BJ (cell line): Measurements from ENCODE around the gene COA8. TPM values are rescaled to one million over a fixed set of nuclear protein-coding genes. Genes with fewer than 3 reads are reported as not detected.
A peak's percentile ranks its signal among the peaks of the same experiment; 100 is the strongest.

Experiments used
- CTCF ChIA-PET: fragments of 350-600 bp; formaldehyde crosslinking; extraction: SDS; loops from one replicate; lab custom pipeline; 2021; ENCODE audit warnings: antibody characterized with exemption, inconsistent platforms; lab: Yijun Ruan, JAX
- POLR2A ChIA-PET: fragments of 300-600 bp; sonication (Branson Sonifier 250); formaldehyde crosslinking; extraction: SDS; loops from one replicate; lab custom pipeline; 2021; ENCODE audit warnings: antibody characterized with exemption; lab: Charles Lee
- DNase-seq: peaks from one replicate; pipeline ENCODE4 v3.0.0-alpha.2; 2011; ENCODE audit warnings: low read depth
- H3K27me3 ChIP-seq: 2 replicates; pipeline ENCODE4 v1.6.0; 2011; ENCODE audit warnings: low read length; ENCODE audit not compliant: control insufficient read depth, insufficient read depth
- H3K36me3 ChIP-seq: 2 replicates; pipeline ENCODE4 v1.5.1; 2011; ENCODE audit warnings: low read length; ENCODE audit not compliant: control insufficient read depth, insufficient read depth
- H3K4me3 ChIP-seq: 2 replicates; pipeline ENCODE4 v1.5.1; 2011; ENCODE audit warnings: low read depth, mild to moderate bottlenecking, control low read depth, low read length
- polyA plus RNA-seq: library from polyadenylated mRNA; depleted of rRNA; stranded (reverse); fragments of >200 nt; gene quantifications from 2 replicates; pipeline ENCODE4 v1.2.3, GENCODE V29; 2011
- TF ChIP-seq, protein P1 (sequence below): IDR thresholded peaks from 2 replicates; pipeline ENCODE4 v1.5.1; 2011; ENCODE audit warnings: low read depth, mild to moderate bottlenecking, control low read depth, inconsistent platforms, low read length, moderate library complexity; ENCODE audit not compliant: insufficient read depth

The COA8 gene
- polyA plus RNA-seq, 1 experiment, result 16.9 TPM

GRCh38 chr14:103528587-103529382 is 34.0 kb upstream of the COA8 start, which contains the start of gene TRMT61A:
Gene TRMT61A, plus strand, starts transcription at chr14:103529196. Its CDS starts 783 bp downstream, at chr14:103529979.
- Histone ChIP-seq H3K27me3 (peaks cover under 1% of the 10 kb centered on the region; the same call in 1 of the 2 replicates), H3K4me3 (peak within 1 kb of the TSS; percentile 96), H3K36me3 (peaks cover 4% of the 10 kb centered on the region)
- TF ChIP-seq, protein P1, sequence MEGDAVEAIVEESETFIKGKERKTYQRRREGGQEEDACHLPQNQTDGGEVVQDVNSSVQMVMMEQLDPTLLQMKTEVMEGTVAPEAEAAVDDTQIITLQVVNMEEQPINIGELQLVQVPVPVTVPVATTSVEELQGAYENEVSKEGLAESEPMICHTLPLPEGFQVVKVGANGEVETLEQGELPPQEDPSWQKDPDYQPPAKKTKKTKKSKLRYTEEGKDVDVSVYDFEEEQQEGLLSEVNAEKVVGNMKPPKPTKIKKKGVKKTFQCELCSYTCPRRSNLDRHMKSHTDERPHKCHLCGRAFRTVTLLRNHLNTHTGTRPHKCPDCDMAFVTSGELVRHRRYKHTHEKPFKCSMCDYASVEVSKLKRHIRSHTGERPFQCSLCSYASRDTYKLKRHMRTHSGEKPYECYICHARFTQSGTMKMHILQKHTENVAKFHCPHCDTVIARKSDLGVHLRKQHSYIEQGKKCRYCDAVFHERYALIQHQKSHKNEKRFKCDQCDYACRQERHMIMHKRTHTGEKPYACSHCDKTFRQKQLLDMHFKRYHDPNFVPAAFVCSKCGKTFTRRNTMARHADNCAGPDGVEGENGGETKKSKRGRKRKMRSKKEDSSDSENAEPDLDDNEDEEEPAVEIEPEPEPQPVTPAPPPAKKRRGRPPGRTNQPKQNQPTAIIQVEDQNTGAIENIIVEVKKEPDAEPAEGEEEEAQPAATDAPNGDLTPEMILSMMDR, result no peak
- ChIA-PET POLR2A (interaction anchor here (0.7 kb wide), 1 partner anchor 10 kb away, joined by 13 read pairs; no protein-coding TSS in a partner anchor), CTCF (interaction anchor here (1.5 to 3.0 kb wide), 7 partner anchors 8 to 29 kb away, joined by 6 to 18 read pairs (median 9); no protein-coding TSS in a partner anchor)
- DNase-seq, result no peak

DNA sequence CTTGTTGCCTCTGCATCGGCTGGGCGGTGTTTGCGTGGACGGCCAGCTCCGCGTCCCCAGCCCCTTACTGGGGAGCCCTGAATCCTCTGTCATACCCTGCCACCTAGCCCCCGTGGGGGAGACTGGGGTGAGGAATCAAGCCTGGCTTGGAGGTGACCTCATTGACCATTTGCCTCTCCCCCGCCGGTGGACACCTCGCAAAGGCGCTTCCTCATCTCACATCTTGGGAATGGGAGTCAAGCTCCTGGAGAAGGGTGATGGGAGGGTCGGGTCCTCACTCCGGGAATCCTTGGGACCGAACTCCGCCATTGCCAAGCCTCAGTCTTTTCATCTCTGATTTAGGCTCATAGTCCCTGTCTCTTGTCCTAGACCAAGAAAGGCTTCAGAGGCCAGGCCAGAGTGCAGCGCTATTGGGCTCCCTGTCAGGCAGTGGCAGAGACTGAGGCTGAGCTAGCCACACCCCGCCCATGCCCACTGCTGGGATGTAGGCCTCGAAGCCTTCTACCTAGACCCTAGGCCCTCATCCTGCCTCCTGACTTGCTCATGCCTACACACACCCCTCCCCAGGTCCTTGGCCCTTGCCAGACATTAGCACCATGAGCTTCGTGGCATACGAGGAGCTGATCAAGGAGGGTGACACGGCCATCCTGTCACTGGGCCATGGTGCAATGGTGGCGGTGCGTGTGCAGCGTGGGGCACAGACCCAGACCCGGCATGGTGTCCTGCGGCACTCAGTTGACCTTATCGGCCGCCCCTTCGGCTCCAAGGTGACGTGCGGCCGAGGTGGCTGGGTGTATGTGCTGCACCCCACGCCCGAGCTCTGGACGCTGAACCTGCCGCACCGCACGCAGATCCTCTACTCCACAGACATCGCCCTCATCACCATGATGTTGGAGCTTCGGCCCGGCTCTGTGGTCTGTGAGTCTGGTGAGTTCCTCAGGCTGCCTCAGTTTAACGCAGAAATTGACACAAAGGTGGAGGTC is 33.1 kb upstream of the COA8 start:
- ChIA-PET CTCF (interaction anchor here (1.3 to 3.0 kb wide), 5 partner anchors 9 to 30 kb away, joined by 4 to 18 read pairs (median 8); no protein-coding TSS in a partner anchor), POLR2A (no interaction called here)
- no peak for DNase-seq
- H3K36me3 ChIP-seq, result peaks cover 5% of the 10 kb centered on the region
- TF ChIP-seq, protein P1, result no peak
- H3K4me3 ChIP-seq, result peak overlapping the region; percentile 96
- no peaks in the 10 kb centered on the region for H3K27me3 ChIP-seq

- no peak overlapping the region for H3K4me3 ChIP-seq
- TF ChIP-seq, protein P1, result no peak
- no peak for DNase-seq
- CTCF ChIA-PET, result interaction anchor here (1.3 to 3.0 kb wide), 3 partner anchors 9 to 17 kb away, joined by 4 to 11 read pairs (median 6); no protein-coding TSS in a partner anchor
- no peaks in the 10 kb centered on the region for H3K27me3 ChIP-seq
- peaks cover 5% of the 10 kb centered on the region for H3K36me3 ChIP-seq
- POLR2A ChIA-PET, result no interaction called here
Measured at GRCh38 chr14:103530390-103530789, 32.4 kb upstream of the COA8 start.

DNA sequence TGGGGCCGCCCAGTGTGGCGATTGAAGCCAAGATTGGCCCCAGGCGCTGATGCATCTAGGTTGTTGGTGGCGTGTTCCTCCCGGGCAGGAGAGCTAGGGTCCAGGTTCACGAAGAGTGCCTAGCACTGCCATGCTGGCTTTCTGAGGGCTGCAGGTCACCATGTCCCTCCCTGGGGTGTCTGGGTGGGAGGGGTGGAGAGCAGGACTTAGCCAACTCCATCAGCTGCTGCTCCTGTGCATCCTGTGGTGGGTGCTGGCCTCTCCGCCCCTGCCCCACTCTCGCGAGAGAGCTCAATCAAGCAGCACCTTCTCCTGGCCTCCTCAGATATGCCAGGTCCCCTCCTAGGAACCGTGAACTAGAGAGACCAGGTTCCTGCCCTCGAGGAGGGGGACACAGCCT is 31.9 kb upstream of the COA8 start:
- TF ChIP-seq, protein P1, result no peak
- DNase-seq, result no peak
- H3K36me3 ChIP-seq, result peaks cover 5% of the 10 kb centered on the region
- ChIA-PET CTCF (interaction anchor here (1.2 to 3.0 kb wide), 4 partner anchors 9 to 17 kb away, joined by 3 to 11 read pairs (median 6); no protein-coding TSS in a partner anchor), POLR2A (no interaction called here)
- H3K4me3 ChIP-seq, result no peak overlapping the region
- H3K27me3 ChIP-seq, result no peaks in the 10 kb centered on the region
